PC-3 (cell line): ENCODE data around the gene KL. TPM values are rescaled to one million over a fixed set of nuclear protein-coding genes. Genes with fewer than 3 reads are reported as not detected.

Source experiments
- ATAC-seq: fragments of 200-7000 bp; cut with Tn5 transposase; 2 replicates; pipeline ENCODE4 v1.9.1; 2020; ENCODE audit warnings: mild to moderate bottlenecking, moderate library complexity
- BruUV-seq: library from RNA; stranded (reverse); fragments of 400-500 nt; replicated peaks from 2 replicates; lab custom pipeline; 2021; lab: Mats Ljungman, UMichigan
- CTCF ChIA-PET: fragments of 300-600 bp; sonication (Branson Sonifier 250); formaldehyde crosslinking; loops from one replicate; lab custom pipeline; 2022; ENCODE audit warnings: antibody characterized with exemption; lab: Charles Lee
- POLR2A ChIA-PET: fragments of 300-600 bp; sonication (Branson Sonifier 250); formaldehyde crosslinking; loops from one replicate; lab custom pipeline; 2022; ENCODE audit warnings: antibody characterized with exemption; ENCODE audit not compliant: unreplicated experiment; lab: Charles Lee
- DNase-seq: peaks from one replicate; pipeline ENCODE4 v3.0.0-alpha.2; 2015
- H2AFZ ChIP-seq: fragments of 300-600 bp; sonication (generic); 2 replicates; pipeline ENCODE4 v1.6.0; 2016; ENCODE audit warnings: antibody characterized with exemption, low read length
- H3F3A ChIP-seq: fragments of 300-600 bp; sonication (generic); one replicate; pipeline ENCODE4 v1.6.0; 2017; ENCODE audit warnings: antibody characterized with exemption, low read length, control low read depth, mild to moderate bottlenecking; ENCODE audit not compliant: unreplicated experiment
- H3K27ac ChIP-seq: fragments of 300-600 bp; sonication (generic); 2 replicates; pipeline ENCODE4 v1.5.1; 2016; ENCODE audit warnings: mild to moderate bottlenecking, low read length
- H3K27me3 ChIP-seq: fragments of 300-600 bp; sonication (generic); 2 replicates; pipeline ENCODE4 v1.6.1; 2016; ENCODE audit warnings: low read length, mixed read lengths
- H3K36me3 ChIP-seq: fragments of 300-600 bp; sonication (generic); 2 replicates; pipeline ENCODE4 v1.6.1; 2016; ENCODE audit warnings: low read depth, mixed run types, low read length, mixed read lengths
- H3K4me1 ChIP-seq: fragments of 300-600 bp; sonication (generic); 2 replicates; pipeline ENCODE4 v1.5.1; 2016; ENCODE audit warnings: low read length; ENCODE audit not compliant: insufficient read depth
- H3K4me2 ChIP-seq: fragments of 300-600 bp; sonication (generic); 2 replicates; pipeline ENCODE4 v1.6.0; 2016; ENCODE audit warnings: low read length
- H3K4me3 ChIP-seq: fragments of 300-600 bp; sonication (generic); 2 replicates; pipeline ENCODE4 v1.5.1; 2016; ENCODE audit warnings: mild to moderate bottlenecking, low read length, mixed read lengths
- H3K79me2 ChIP-seq: fragments of 300-600 bp; sonication (generic); 2 replicates; pipeline ENCODE4 v1.6.1; 2017; ENCODE audit warnings: low read length, mixed read lengths
- H3K9ac ChIP-seq: fragments of 300-600 bp; sonication (generic); 2 replicates; pipeline ENCODE4 v1.6.0; 2016; ENCODE audit warnings: mild to moderate bottlenecking, low read length
- H3K9me2 ChIP-seq: fragments of 300-600 bp; sonication (generic); replicated peaks from 2 replicates; pipeline ENCODE4 v1.6.1; 2016; ENCODE audit warnings: mixed run types, low read length, mixed read lengths
- H3K9me3 ChIP-seq: fragments of 300-600 bp; sonication (generic); 2 replicates; pipeline ENCODE4 v1.6.1; 2016; ENCODE audit warnings: low read length, mixed read lengths
- H4K20me1 ChIP-seq: fragments of 300-600 bp; sonication (generic); 2 replicates; pipeline ENCODE4 v1.6.1; 2016; ENCODE audit warnings: low read length, mixed read lengths
- EZH2 ChIP-seq: fragments of 300-600 bp; sonication (generic); IDR thresholded peaks from one replicate; pipeline ENCODE4 v1.6.1; 2017; ENCODE audit warnings: antibody characterized with exemption, mild to moderate bottlenecking, low read length; ENCODE audit not compliant: unreplicated experiment
- EZH2phosphoT487 ChIP-seq: fragments of 300-600 bp; sonication (generic); IDR thresholded peaks from 2 replicates; pipeline ENCODE4 v1.6.1; 2018; ENCODE audit warnings: mild to moderate bottlenecking, antibody characterized with exemption, low read length, borderline replicate concordance
- intact Hi-C: fragments of 100-400 bp; cut with micrococcal nuclease; formaldehyde crosslinking; loops from 2 replicates; pipeline ENCODE4 v1.9.0; 2023
- total RNA-seq: library from RNA; depleted of rRNA; stranded (reverse); fragments of >200 nt; gene quantifications from 2 replicates; pipeline ENCODE4 v1.2.3, GENCODE V29; 2014
- TF ChIP-seq, protein P1 (sequence below): fragments of 300-600 bp; sonication (generic); conservative IDR thresholded peaks from 2 replicates; pipeline ENCODE4 v1.5.1; 2017; ENCODE audit warnings: antibody characterized with exemption, low read depth, mild to moderate bottlenecking, low read length

The KL gene
- total RNA-seq, 1 experiment from 2014 or later = 0.07 TPM

- Histone ChIP-seq H3K9me2 (no peaks in the 10 kb centered on the region), H3K9me3 (no peaks in the 10 kb centered on the region), H4K20me1 (no peaks in the 10 kb centered on the region), H3K9ac (no peak overlapping the region), H3K36me3 (no peaks in the 10 kb centered on the region), H2AFZ (no peak overlapping the region), H3K4me1 (no peaks in the 10 kb centered on the region), H3K27ac (no peak overlapping the region), H3K4me3 (no peak overlapping the region), H3F3A (no peaks in the 10 kb centered on the region), H3K4me2 (no peak overlapping the region), H3K27me3 (no peaks in the 10 kb centered on the region), H3K79me2 (no peaks in the 10 kb centered on the region)
- intact Hi-C loops = no loop called here
- no TSS peak for BruUV-seq
- no peak for DNase-seq
- no peak for ATAC-seq
- ChIA-PET POLR2A (no interaction called here), CTCF (no interaction called here)
- no peak for TF ChIP-seq EZH2
- TF ChIP-seq, protein P1, sequence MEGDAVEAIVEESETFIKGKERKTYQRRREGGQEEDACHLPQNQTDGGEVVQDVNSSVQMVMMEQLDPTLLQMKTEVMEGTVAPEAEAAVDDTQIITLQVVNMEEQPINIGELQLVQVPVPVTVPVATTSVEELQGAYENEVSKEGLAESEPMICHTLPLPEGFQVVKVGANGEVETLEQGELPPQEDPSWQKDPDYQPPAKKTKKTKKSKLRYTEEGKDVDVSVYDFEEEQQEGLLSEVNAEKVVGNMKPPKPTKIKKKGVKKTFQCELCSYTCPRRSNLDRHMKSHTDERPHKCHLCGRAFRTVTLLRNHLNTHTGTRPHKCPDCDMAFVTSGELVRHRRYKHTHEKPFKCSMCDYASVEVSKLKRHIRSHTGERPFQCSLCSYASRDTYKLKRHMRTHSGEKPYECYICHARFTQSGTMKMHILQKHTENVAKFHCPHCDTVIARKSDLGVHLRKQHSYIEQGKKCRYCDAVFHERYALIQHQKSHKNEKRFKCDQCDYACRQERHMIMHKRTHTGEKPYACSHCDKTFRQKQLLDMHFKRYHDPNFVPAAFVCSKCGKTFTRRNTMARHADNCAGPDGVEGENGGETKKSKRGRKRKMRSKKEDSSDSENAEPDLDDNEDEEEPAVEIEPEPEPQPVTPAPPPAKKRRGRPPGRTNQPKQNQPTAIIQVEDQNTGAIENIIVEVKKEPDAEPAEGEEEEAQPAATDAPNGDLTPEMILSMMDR = no peak
- TF ChIP-seq EZH2phosphoT487 = no peak
Measured at GRCh38 chr13:32977321-32977720, 38.9 kb upstream of the KL start.

- no TSS peak for BruUV-seq
- ChIA-PET POLR2A (no interaction called here), CTCF (no interaction called here)
- Histone ChIP-seq H3K36me3 (no peaks in the 10 kb centered on the region), H3K4me2 (no peak overlapping the region), H3K27ac (no peak overlapping the region), H3K79me2 (no peaks in the 10 kb centered on the region), H3F3A (no peaks in the 10 kb centered on the region), H3K4me1 (no peaks in the 10 kb centered on the region), H3K27me3 (no peaks in the 10 kb centered on the region), H4K20me1 (no peaks in the 10 kb centered on the region), H3K9me3 (no peaks in the 10 kb centered on the region), H3K4me3 (no peak overlapping the region), H2AFZ (no peak overlapping the region), H3K9ac (no peak overlapping the region), H3K9me2 (no peaks in the 10 kb centered on the region)
- no peak for DNase-seq
- intact Hi-C loops = no loop called here
- ATAC-seq = no peak
- TF ChIP-seq, protein P1 = no peak
- TF ChIP-seq EZH2phosphoT487 = no peak
- no peak for TF ChIP-seq EZH2
Measured at GRCh38 chr13:32978278-32978677, 37.9 kb upstream of the KL start.

- Histone ChIP-seq H3F3A (no peaks in the 10 kb centered on the region), H3K4me3 (no peak overlapping the region), H3K9me3 (no peaks in the 10 kb centered on the region), H2AFZ (no peak overlapping the region), H3K4me2 (no peak overlapping the region), H3K9me2 (no peaks in the 10 kb centered on the region), H3K27me3 (no peaks in the 10 kb centered on the region), H4K20me1 (no peaks in the 10 kb centered on the region), H3K79me2 (no peaks in the 10 kb centered on the region), H3K4me1 (peaks cover 14% of the 10 kb centered on the region), H3K27ac (no peak overlapping the region), H3K9ac (no peak overlapping the region), H3K36me3 (no peaks in the 10 kb centered on the region)
- no TSS peak for BruUV-seq
- CTCF ChIA-PET = no interaction called here
- DNase-seq = no peak
- TF ChIP-seq EZH2phosphoT487 = no peak
- no peak for TF ChIP-seq EZH2
- TF ChIP-seq, protein P1 = no peak
- no peak for ATAC-seq
- POLR2A ChIA-PET = interaction anchor here (0.6 kb wide), 1 partner anchor 97 kb away, joined by 3 read pairs; no protein-coding TSS in a partner anchor
- intact Hi-C loops = no loop called here
Measured at GRCh38 chr13:32983058-32983457, 33.2 kb upstream of the KL start.
